B cell (primary cell): ENCODE results near the gene CCN5. TPM values are rescaled to one million over a fixed set of nuclear protein-coding genes. Genes with fewer than 3 reads are reported as not detected.

Experiments used
- ATAC-seq: fragments of 200-7000 bp; cut with Tn5 transposase; one replicate; pipeline ENCODE4 v1.10.0; 2021; ENCODE audit warnings: low read depth, mild to moderate bottlenecking, moderate number of reproducible peaks, moderate library complexity
- CTCF ChIA-PET: fragments of 350-600 bp; sonication (Branson Sonifier 250); formaldehyde crosslinking; loops from one replicate; lab custom pipeline; 2021; ENCODE audit warnings: antibody characterized with exemption, inconsistent platforms; lab: Charles Lee
- POLR2A ChIA-PET: fragments of 350-600 bp; sonication (Branson Sonifier 250); formaldehyde crosslinking; loops from one replicate; lab custom pipeline; 2021; ENCODE audit warnings: antibody characterized with exemption; lab: Charles Lee
- DNase-seq: peaks from one replicate; pipeline ENCODE4 v3.0.0; 2013
- H2AFZ ChIP-seq: 2 replicates; pipeline ENCODE4 v1.6.1; 2012; ENCODE audit warnings: mild to moderate bottlenecking, low read depth, low read length; ENCODE audit not compliant: insufficient read depth, poor library complexity, severe bottlenecking
- H3K27ac ChIP-seq, 2 donors: 1 replicate in 1 of 2; 2 replicates in 1 of 2; pipeline ENCODE4 v1.5.1; 2012 to 2013; ENCODE audit warnings: low read length in 2 of 2, mild to moderate bottlenecking in 2 of 2, moderate library complexity in 1 of 2
- H3K27me3 ChIP-seq, 4 experiments: fragments of 200-600 bp in 1 of 4; sonication (generic) in 1 of 4; replicated peaks in 1 of 4; 1 replicate in 2 of 4; 2 replicates in 2 of 4; pipeline versions ENCODE4 v1.6.1 to v1.7.0; 2013 to 2016; ENCODE audit warnings: low read length in 3 of 4, mild to moderate bottlenecking in 2 of 4, mixed read lengths in 1 of 4, moderate library complexity in 1 of 4; ENCODE audit not compliant: insufficient read depth in 4 of 4, control insufficient read depth in 3 of 4; ENCODE audit errors: control extremely low read depth in 1 of 4
- H3K36me3 ChIP-seq, 2 experiments: replicated peaks in 1 of 2; 1 replicate in 1 of 2; 2 replicates in 1 of 2; pipeline versions ENCODE4 v1.6.1 to v1.7.1; 2013; ENCODE audit warnings: low read length in 1 of 2; ENCODE audit not compliant: insufficient read depth in 2 of 2, control insufficient read depth in 1 of 2; ENCODE audit errors: control extremely low read depth in 1 of 2, extremely low read depth in 1 of 2
- H3K4me1 ChIP-seq, 2 donors: fragments of 200-600 bp in 1 of 2; sonication (generic) in 1 of 2; 1 replicate in 1 of 2; 2 replicates in 1 of 2; pipeline versions ENCODE4 v1.5.1 to v1.6.1; 2013 to 2017; ENCODE audit warnings: low read length in 2 of 2; ENCODE audit not compliant: control insufficient read depth in 2 of 2, insufficient read depth in 2 of 2
- H3K4me2 ChIP-seq: replicated peaks from 2 replicates; pipeline ENCODE3; 2012; ENCODE audit warnings: mild to moderate bottlenecking, low read depth, low read length; ENCODE audit not compliant: poor library complexity, severe bottlenecking
- H3K4me3 ChIP-seq, 5 experiments: fragments of 200-600 bp in 1 of 5; sonication (generic) in 1 of 5; 1 replicate in 3 of 5; 2 replicates in 2 of 5; pipeline versions ENCODE4 v1.5.1 to v1.7.0; 2011 to 2016; ENCODE audit warnings: low read length in 4 of 5, mild to moderate bottlenecking in 4 of 5, low read depth in 2 of 5, control low read depth in 1 of 5, moderate library complexity in 1 of 5; ENCODE audit not compliant: insufficient read depth in 1 of 5; ENCODE audit errors: control extremely low read depth in 1 of 5, extremely low read depth in 1 of 5
- H3K79me2 ChIP-seq: fragments of 200-600 bp; sonication (generic); one replicate; pipeline ENCODE4 v1.6.0; 2016; ENCODE audit warnings: low read length; ENCODE audit not compliant: control insufficient read depth, insufficient read depth
- H3K9ac ChIP-seq: fragments of 200-600 bp; sonication (generic); 2 replicates; pipeline ENCODE4 v1.6.1; 2017; ENCODE audit warnings: mild to moderate bottlenecking, low read length, moderate library complexity
- H3K9me3 ChIP-seq, 3 donors: one replicate each; pipeline versions ENCODE4 v1.6.1 to v1.7.1; 2013; ENCODE audit warnings: low read length in 2 of 3; ENCODE audit not compliant: control insufficient read depth in 2 of 3, insufficient read depth in 1 of 3; ENCODE audit errors: control extremely low read depth in 1 of 3
- H4K20me1 ChIP-seq: 2 replicates; pipeline ENCODE4 v1.6.0; 2012; ENCODE audit warnings: mild to moderate bottlenecking, low read length; ENCODE audit not compliant: insufficient read depth, control insufficient read depth, poor library complexity, severe bottlenecking
- H3K27ac Mint-ChIP-seq: one replicate; pipeline ENCODE4 v1.8.0; 2021; ENCODE audit warnings: mixed read lengths
- H3K27me3 Mint-ChIP-seq: one replicate; pipeline ENCODE4 v1.8.0; 2021; ENCODE audit warnings: mixed read lengths
- H3K4me1 Mint-ChIP-seq: one replicate; pipeline ENCODE4 v1.8.0; 2021; ENCODE audit warnings: mixed read lengths
- H3K4me3 Mint-ChIP-seq: one replicate; pipeline ENCODE4 v1.8.0; 2021; ENCODE audit warnings: mixed read lengths
- H3K9me3 Mint-ChIP-seq: one replicate; pipeline ENCODE4 v1.8.0; 2022; ENCODE audit warnings: mixed read lengths; ENCODE audit not compliant: insufficient read depth
- CTCF ChIP-seq: fragments of 200-600 bp; IDR thresholded peaks from one replicate; pipeline ENCODE4 v1.8.0; 2022; ENCODE audit warnings: antibody characterized with exemption, mild to moderate bottlenecking
- EZH2 ChIP-seq: IDR thresholded peaks from 2 replicates; pipeline ENCODE4 v1.6.1; 2012; ENCODE audit warnings: borderline replicate concordance, low read depth, mild to moderate bottlenecking, moderate library complexity, low read length; ENCODE audit not compliant: insufficient read depth, poor library complexity, severe bottlenecking
- WGBS: methylation state at CpG from one replicate; pipeline ENCODE4 v1.1.5; 2013; ENCODE audit warnings: missing lambda C conversion rate; ENCODE audit not compliant: insufficient coverage; 5-methylcytosine and 5-hydroxymethylcytosine counted together
- intact Hi-C: fragments of 100-400 bp; cut with micrococcal nuclease; formaldehyde crosslinking; loops from one replicate; pipeline ENCODE4 v1.10.0; 2022
- polyA plus RNA-seq: library from polyadenylated mRNA; depleted of rRNA; stranded (reverse); fragments of >200 nt; gene quantifications from 2 replicates; pipeline ENCODE4 v1.2.3, GENCODE V29; 2012
- total RNA-seq, 2 donors: library from RNA; stranded (reverse); fragments of 120-200 nt in 1 of 2; gene quantifications; 1 replicate in 1 of 2; 2 replicates in 1 of 2; pipeline versions ENCODE4 v1.2.3 to v1.2.4, GENCODE V29; 2013 to 2022

The CCN5 gene
- total and polyA plus RNA-seq, 2 donors (not counting 1 experiment from before 2014, with no cell fraction given) = not detected

- CTCF ChIA-PET = interaction anchor here (1.1 to 3.9 kb wide), 11 partner anchors 10 to 349 kb away, joined by 3 to 29 read pairs (median 5); no protein-coding TSS in a partner anchor
- intact Hi-C loops = loop anchor here (2.0 kb wide), 1 partner anchor 156 kb away; no protein-coding TSS in a partner anchor
These were observed 17.2 kb downstream of the CCN5 start for GRCh38 chr20:44732327-44732726.

More at GRCh38 chr20:44732327-44732726, 17.2 kb downstream of the CCN5 start:
- Mint-ChIP-seq H3K4me3 (no peak overlapping the region), H3K27ac (no peak overlapping the region), H3K27me3 (peaks cover 3% of the 10 kb centered on the region), H3K4me1 (peaks cover 8% of the 10 kb centered on the region), H3K9me3 (peaks cover 4% of the 10 kb centered on the region)
- H3K79me2 ChIP-seq = no peaks in the 10 kb centered on the region
- TF ChIP-seq CTCF (no peak), EZH2 (no peak)
- 83% methylated on average over 5 of the region's 6 CpGs for WGBS
- H3K9ac ChIP-seq = no peak overlapping the region
- no peak overlapping the region for H3K4me2 ChIP-seq
- H2AFZ ChIP-seq = no peak overlapping the region
- peaks cover 0 to 6% (median 0%) of the 10 kb centered on the region in 3 donors for H3K9me3 ChIP-seq
- H3K36me3 ChIP-seq = no peaks in the 10 kb centered on the region
- H3K4me1 ChIP-seq = no peaks in the 10 kb centered on the region
- no peak overlapping the region for H3K27ac ChIP-seq
- ATAC-seq = no peak
- no peaks in the 10 kb centered on the region for H4K20me1 ChIP-seq
- no peak for DNase-seq
- POLR2A ChIA-PET = no interaction called here
- no peaks in the 10 kb centered on the region for H3K27me3 ChIP-seq
- H3K4me3 ChIP-seq = no peak overlapping the region
